ENCODE data around the gene NCAPD3. TPM values are rescaled to one million over a fixed set of nuclear protein-coding genes. Genes with fewer than 3 reads are reported as not detected.
"Not testable (repeated sequence)": the region's sequence is repeated elsewhere in the genome, so short reads cannot be mapped to it uniquely, and the experiment has no call there.

The NCAPD3 gene
- total RNA-seq, 1 donor from 2014 or later, result 21.7 TPM

- H3K4me1 Mint-ChIP-seq (ENCODE audit: unreplicated experiment), result no peaks in the 10 kb centered on the region
- no peak overlapping the region for H3K27ac Mint-ChIP-seq (ENCODE audit: unreplicated experiment)
- H3K4me3 Mint-ChIP-seq (ENCODE audit: unreplicated experiment), result no peak overlapping the region
- H3K9me3 Mint-ChIP-seq (ENCODE audit: unreplicated experiment), result no peaks in the 10 kb centered on the region
- no peak for TF ChIP-seq CTCF (IDR thresholded peaks at IDR 0.05)
- H3K36me3 Mint-ChIP-seq (ENCODE audit: unreplicated experiment), result peaks cover 25% of the 10 kb centered on the region
- no peaks in the 10 kb centered on the region for H3K27me3 Mint-ChIP-seq (ENCODE audit: unreplicated experiment)
- DNase-seq (ENCODE audit: extremely low spot score, unreplicated experiment), result no peak
These were observed 24.2 kb downstream of the NCAPD3 start for GRCh38 chr11:134199531-134199930.

GRCh38 chr11:134196756-134197155 lies 27.0 kb downstream of the NCAPD3 start:
- H3K27ac Mint-ChIP-seq (ENCODE audit: unreplicated experiment), result no peak overlapping the region
- peaks cover 33% of the 10 kb centered on the region for H3K36me3 Mint-ChIP-seq (ENCODE audit: unreplicated experiment)

GRCh38 chr11:134188092-134188491 lies 35.7 kb downstream of the NCAPD3 start:
- not testable (repeated sequence) for H3K27ac Mint-ChIP-seq (ENCODE audit: unreplicated experiment); H3K4me3 Mint-ChIP-seq (ENCODE audit: unreplicated experiment); DNase-seq (ENCODE audit: extremely low spot score, unreplicated experiment); H3K27me3 Mint-ChIP-seq (ENCODE audit: unreplicated experiment); H3K9me3 Mint-ChIP-seq (ENCODE audit: unreplicated experiment); H3K4me1 Mint-ChIP-seq (ENCODE audit: unreplicated experiment)
- H3K36me3 Mint-ChIP-seq (ENCODE audit: unreplicated experiment), result peaks cover 66% of the 10 kb centered on the region

More at GRCh38 chr11:134196756-134197155, 27.0 kb downstream of the NCAPD3 start:
- DNase-seq (ENCODE audit: extremely low spot score, unreplicated experiment), result no peak
- no peak for TF ChIP-seq CTCF (IDR thresholded peaks at IDR 0.05)
- Mint-ChIP-seq H3K4me3 (ENCODE audit: unreplicated experiment) (no peak overlapping the region), H3K4me1 (ENCODE audit: unreplicated experiment) (no peaks in the 10 kb centered on the region), H3K9me3 (ENCODE audit: unreplicated experiment) (no peaks in the 10 kb centered on the region), H3K27me3 (ENCODE audit: unreplicated experiment) (no peaks in the 10 kb centered on the region)

- no peaks in the 10 kb centered on the region for H3K9me3 Mint-ChIP-seq (ENCODE audit: unreplicated experiment)
- H3K27me3 Mint-ChIP-seq (ENCODE audit: unreplicated experiment), result no peaks in the 10 kb centered on the region
- no peak overlapping the region for H3K27ac Mint-ChIP-seq (ENCODE audit: unreplicated experiment)
- no peak for DNase-seq (ENCODE audit: extremely low spot score, unreplicated experiment)
- H3K36me3 Mint-ChIP-seq (ENCODE audit: unreplicated experiment), result peaks cover 23% of the 10 kb centered on the region
- no peak overlapping the region for H3K4me3 Mint-ChIP-seq (ENCODE audit: unreplicated experiment)
- no peak for TF ChIP-seq CTCF (IDR thresholded peaks at IDR 0.05)
- no peaks in the 10 kb centered on the region for H3K4me1 Mint-ChIP-seq (ENCODE audit: unreplicated experiment)
These were observed 42.1 kb downstream of the NCAPD3 start for GRCh38 chr11:134181707-134182106.

GRCh38 chr11:134178032-134178674 lies 45.6 kb downstream of the NCAPD3 start:
- no peak overlapping the region for H3K4me3 Mint-ChIP-seq (ENCODE audit: unreplicated experiment)
- H3K4me1 Mint-ChIP-seq (ENCODE audit: unreplicated experiment), result no peaks in the 10 kb centered on the region
- no peaks in the 10 kb centered on the region for H3K27me3 Mint-ChIP-seq (ENCODE audit: unreplicated experiment)
- TF ChIP-seq CTCF (IDR thresholded peaks at IDR 0.05), result no peak
- no peak overlapping the region for H3K27ac Mint-ChIP-seq (ENCODE audit: unreplicated experiment)
- H3K36me3 Mint-ChIP-seq (ENCODE audit: unreplicated experiment), result peaks cover 17% of the 10 kb centered on the region
- DNase-seq (ENCODE audit: extremely low spot score, unreplicated experiment), result no peak
- H3K9me3 Mint-ChIP-seq (ENCODE audit: unreplicated experiment), result no peaks in the 10 kb centered on the region
